Endothelial cell of umbilical vein (primary cell): ENCODE results near the gene SGO1. TPM values are rescaled to one million over a fixed set of nuclear protein-coding genes. Genes with fewer than 3 reads are reported as not detected.
A peak's percentile ranks its signal among the peaks of the same experiment; 100 is the strongest.

Experiments used
- BruUV-seq: library from RNA; stranded (reverse); fragments of 400-500 nt; replicated peaks from 2 replicates; lab custom pipeline; 2021; lab: Mats Ljungman, UMichigan
- CTCF ChIA-PET: fragments of 300-600, 350-600 bp; sonication (Branson Sonifier 250); formaldehyde crosslinking; loops from one replicate; lab custom pipeline; 2021; ENCODE audit warnings: antibody characterized with exemption, inconsistent platforms; lab: Charles Lee
- POLR2A ChIA-PET: fragments of 300-600, 350-600 bp; sonication (Branson Sonifier 250); formaldehyde crosslinking; loops from one replicate; lab custom pipeline; 2021; ENCODE audit warnings: antibody characterized with exemption, inconsistent platforms; lab: Charles Lee
- DNase-seq: peaks from one replicate; pipeline ENCODE4 v3.0.0-alpha.2; 2011; ENCODE audit warnings: low read depth, low spot score
- FAIRE-seq: peaks from 2 replicates; lab custom pipeline; 2011; peaks lifted over from hg19 to GRCh38; lab: Jason Lieb, UNC
- H2AFZ ChIP-seq: 2 replicates; pipeline ENCODE4 v1.6.0; 2012; ENCODE audit warnings: low read depth, low read length, control low read depth, inconsistent platforms
- H3K27ac ChIP-seq: 2 replicates; pipeline ENCODE4 v1.5.1; 2011; ENCODE audit warnings: low read depth, mild to moderate bottlenecking, control low read depth, low read length, moderate library complexity; ENCODE audit not compliant: insufficient read depth
- H3K27me3 ChIP-seq, 2 experiments: 2 replicates each; pipeline versions ENCODE4 v1.6.0 to v1.6.1; 2011; ENCODE audit warnings: low read length in 2 of 2, mixed read lengths in 1 of 2; ENCODE audit not compliant: control insufficient read depth in 2 of 2, insufficient read depth in 2 of 2
- H3K36me3 ChIP-seq, 2 experiments: 2 replicates in 1 of 2; 3 replicates in 1 of 2; pipeline ENCODE4 v1.5.1; 2011; ENCODE audit warnings: low read length in 2 of 2, mild to moderate bottlenecking in 1 of 2, moderate library complexity in 1 of 2; ENCODE audit not compliant: control insufficient read depth in 2 of 2, insufficient read depth in 2 of 2; ENCODE audit errors: extremely low read depth in 1 of 2
- H3K4me1 ChIP-seq: 3 replicates; pipeline ENCODE4 v1.5.1; 2011; ENCODE audit warnings: mild to moderate bottlenecking, low read length; ENCODE audit not compliant: control insufficient read depth, insufficient read depth; ENCODE audit errors: extremely low read depth
- H3K4me2 ChIP-seq: 2 replicates; pipeline ENCODE4 v1.6.1; 2011; ENCODE audit warnings: low read length, control low read depth, mixed read lengths; ENCODE audit not compliant: insufficient read depth
- H3K4me3 ChIP-seq, 3 experiments: fragments of 200-600 bp in 1 of 3; sonication (generic), shearing (Covaris generic) in 1 of 3; replicated peaks in 1 of 3; 2 replicates each; pipeline ENCODE4 v1.5.1; 2011 to 2016; ENCODE audit warnings: control low read depth in 3 of 3, low read length in 3 of 3, mild to moderate bottlenecking in 2 of 3, inconsistent platforms in 1 of 3, low read depth in 1 of 3, moderate library complexity in 1 of 3; ENCODE audit not compliant: insufficient read depth in 1 of 3
- H3K79me2 ChIP-seq: 2 replicates; pipeline ENCODE4 v1.6.0; 2012; ENCODE audit warnings: low read length, inconsistent platforms; ENCODE audit not compliant: control insufficient read depth, insufficient read depth
- H3K9ac ChIP-seq: replicated peaks from 2 replicates; pipeline ENCODE3; 2011; ENCODE audit warnings: low read length, control low read depth; ENCODE audit not compliant: insufficient read depth; ENCODE audit errors: extremely low read depth
- H3K9me1 ChIP-seq: replicated peaks from 3 replicates; pipeline ENCODE4 v1.6.0; 2011; ENCODE audit warnings: mild to moderate bottlenecking, low read length; ENCODE audit not compliant: control insufficient read depth, insufficient read depth; ENCODE audit errors: extremely low read depth
- H3K9me3 ChIP-seq: replicated peaks from 2 replicates; pipeline ENCODE4 v1.5.1; 2012; ENCODE audit warnings: low read length, inconsistent platforms; ENCODE audit not compliant: control insufficient read depth, insufficient read depth
- H4K20me1 ChIP-seq: replicated peaks from 2 replicates; pipeline ENCODE3; 2011; ENCODE audit warnings: mild to moderate bottlenecking, low read length; ENCODE audit not compliant: control insufficient read depth, insufficient read depth; ENCODE audit errors: extremely low read depth
- EZH2 ChIP-seq: IDR thresholded peaks from 2 replicates; pipeline ENCODE4 v1.6.1; 2012; ENCODE audit warnings: borderline replicate concordance, low read depth, mild to moderate bottlenecking, moderate library complexity, low read length, inconsistent platforms; ENCODE audit not compliant: severe bottlenecking
- FOS ChIP-seq: IDR thresholded peaks from 2 replicates; pipeline ENCODE4 v1.6.1; 2011; ENCODE audit warnings: mild to moderate bottlenecking, low read length, moderate library complexity, borderline replicate concordance; ENCODE audit not compliant: insufficient read depth
- MYC ChIP-seq: IDR thresholded peaks from one replicate; pipeline ENCODE4 v1.6.1; 2011; ENCODE audit warnings: mild to moderate bottlenecking, low read depth, low read length
- POLR2A ChIP-seq: IDR thresholded peaks from 2 replicates; pipeline ENCODE4 v1.6.1; 2012; ENCODE audit warnings: low read depth, mild to moderate bottlenecking, control low read depth, low read length
- POLR2AphosphoS5 ChIP-seq: IDR thresholded peaks from 2 replicates; pipeline ENCODE4 v1.6.1; 2012; ENCODE audit warnings: low read depth, mild to moderate bottlenecking, control low read depth, low read length, moderate library complexity; ENCODE audit not compliant: insufficient read depth
- dilution Hi-C: fragments of 300-500 bp; cut with MboI; formaldehyde crosslinking; loops from one replicate; pipeline ENCODE4 v1.15.0; 2019; ENCODE audit warnings: low sequenced_read_pairs; ENCODE audit not compliant: extremely low pct_ligation_motif_present
- intact Hi-C: fragments of 100-400 bp; cut with micrococcal nuclease; formaldehyde crosslinking; loops from one replicate; pipeline ENCODE4 v1.10.0; 2022
- polyA plus RNA-seq, 4 experiments: library from polyadenylated mRNA; depleted of rRNA in 3 of 4; stranded (reverse) in 3 of 4; unstranded in 1 of 4; fragments of >200 nt; gene quantifications; 2 replicates each; pipeline versions ENCODE4 v1.2.1 to v1.2.3, GENCODE V29; 2011 to 2012; ENCODE audit warnings: missing spikeins in 1 of 4
- total RNA-seq: library from RNA; stranded (reverse); gene quantifications from 2 replicates; pipeline ENCODE4 v1.2.3, GENCODE V29; 2021
- TF ChIP-seq, protein P1 (sequence below): IDR thresholded peaks from 2 replicates; pipeline ENCODE4 v1.6.1; 2011; ENCODE audit not compliant: insufficient read depth, insufficient read length
- TF ChIP-seq, protein P2 (sequence below), 2 donors: IDR thresholded peaks; 1 replicate in 1 of 2; 2 replicates in 1 of 2; pipeline ENCODE4 v1.5.1; 2011; ENCODE audit warnings: low read length in 2 of 2, mild to moderate bottlenecking in 2 of 2, moderate library complexity in 2 of 2, control low read depth in 1 of 2, inconsistent platforms in 1 of 2, low read depth in 1 of 2; ENCODE audit not compliant: insufficient read depth in 1 of 2; ENCODE audit errors: extremely low read depth in 1 of 2

Gene SGO1
- total and polyA plus RNA-seq, 2 donors (not counting 3 experiments of a cell fraction or from before 2014, with no cell fraction given) = 2.0 to 21.7 TPM

DNA sequence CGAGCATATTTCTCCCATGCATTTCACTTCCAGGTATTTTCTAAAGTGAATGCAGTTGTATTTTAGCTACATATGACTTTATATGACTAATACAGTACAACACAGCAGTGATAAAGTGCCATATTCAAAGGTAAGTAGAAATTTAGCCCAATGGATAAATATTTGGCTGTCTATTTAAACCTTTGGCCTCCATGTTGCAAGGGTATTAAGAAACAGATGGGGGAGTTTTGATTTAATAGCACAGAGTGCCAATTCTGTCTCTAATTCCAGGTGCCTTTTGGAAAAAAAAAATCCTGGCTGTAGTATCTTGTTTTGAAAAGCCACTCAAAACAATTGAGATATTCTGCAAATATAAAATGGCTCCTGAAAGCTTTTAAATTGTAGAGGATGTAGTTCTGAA is 44.9 kb upstream of the SGO1 start:
- H3K4me1 ChIP-seq = no peaks in the 10 kb centered on the region
- dilution Hi-C loops (no loop called here), intact Hi-C loops (no loop called here)
- TF ChIP-seq POLR2AphosphoS5 = no peak
- no peaks in the 10 kb centered on the region for H3K36me3 ChIP-seq
- ChIA-PET POLR2A (no interaction called here), CTCF (interaction anchor here (1.1 kb wide), 1 partner anchor 15 kb away, joined by 3 read pairs; no protein-coding TSS in a partner anchor)
- H3K4me2 ChIP-seq = no peak overlapping the region
- no TSS peak for BruUV-seq
- DNase-seq = no peak
- no peak overlapping the region for H3K9ac ChIP-seq
- no peaks in the 10 kb centered on the region for H3K79me2 ChIP-seq
- no peak for FAIRE-seq
- H3K27ac ChIP-seq = no peak overlapping the region
- H3K27me3 ChIP-seq = no peaks in the 10 kb centered on the region
- H2AFZ ChIP-seq = no peak overlapping the region
- H3K9me3 ChIP-seq = no peaks in the 10 kb centered on the region
- no peaks in the 10 kb centered on the region for H4K20me1 ChIP-seq
- H3K4me3 ChIP-seq = no peak overlapping the region
- no peaks in the 10 kb centered on the region for H3K9me1 ChIP-seq

DNA sequence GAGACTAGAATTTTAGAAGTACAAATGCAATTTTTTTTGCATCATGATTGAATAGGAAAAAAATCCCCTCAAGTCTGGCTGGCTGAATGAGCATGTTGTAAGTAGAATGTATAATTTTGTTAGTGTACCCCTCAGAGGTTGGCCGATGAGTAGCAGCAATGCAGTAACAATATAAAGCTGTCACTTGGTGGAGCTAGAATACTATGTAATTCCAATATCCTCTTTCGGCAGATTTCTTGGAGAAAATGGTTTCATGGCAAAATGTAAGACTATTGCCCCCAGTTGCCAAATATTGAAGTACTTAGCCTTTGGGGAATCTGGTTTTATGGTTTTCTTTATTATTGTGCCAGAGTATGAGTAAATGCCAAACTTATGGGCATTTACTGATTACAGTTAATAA is 39.8 kb upstream of the SGO1 start:
- no peaks in the 10 kb centered on the region for H4K20me1 ChIP-seq
- TF ChIP-seq MYC (no peak), POLR2AphosphoS5 (no peak), FOS (no peak), EZH2 (no peak), POLR2A (no peak)
- TF ChIP-seq, protein P1, sequence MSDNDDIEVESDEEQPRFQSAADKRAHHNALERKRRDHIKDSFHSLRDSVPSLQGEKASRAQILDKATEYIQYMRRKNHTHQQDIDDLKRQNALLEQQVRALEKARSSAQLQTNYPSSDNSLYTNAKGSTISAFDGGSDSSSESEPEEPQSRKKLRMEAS = no peak
- TF ChIP-seq, protein P2, sequence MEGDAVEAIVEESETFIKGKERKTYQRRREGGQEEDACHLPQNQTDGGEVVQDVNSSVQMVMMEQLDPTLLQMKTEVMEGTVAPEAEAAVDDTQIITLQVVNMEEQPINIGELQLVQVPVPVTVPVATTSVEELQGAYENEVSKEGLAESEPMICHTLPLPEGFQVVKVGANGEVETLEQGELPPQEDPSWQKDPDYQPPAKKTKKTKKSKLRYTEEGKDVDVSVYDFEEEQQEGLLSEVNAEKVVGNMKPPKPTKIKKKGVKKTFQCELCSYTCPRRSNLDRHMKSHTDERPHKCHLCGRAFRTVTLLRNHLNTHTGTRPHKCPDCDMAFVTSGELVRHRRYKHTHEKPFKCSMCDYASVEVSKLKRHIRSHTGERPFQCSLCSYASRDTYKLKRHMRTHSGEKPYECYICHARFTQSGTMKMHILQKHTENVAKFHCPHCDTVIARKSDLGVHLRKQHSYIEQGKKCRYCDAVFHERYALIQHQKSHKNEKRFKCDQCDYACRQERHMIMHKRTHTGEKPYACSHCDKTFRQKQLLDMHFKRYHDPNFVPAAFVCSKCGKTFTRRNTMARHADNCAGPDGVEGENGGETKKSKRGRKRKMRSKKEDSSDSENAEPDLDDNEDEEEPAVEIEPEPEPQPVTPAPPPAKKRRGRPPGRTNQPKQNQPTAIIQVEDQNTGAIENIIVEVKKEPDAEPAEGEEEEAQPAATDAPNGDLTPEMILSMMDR (IDR thresholded peaks at IDR 0.05; ENCODE audit: extremely low read depth in 1 of 2, insufficient read depth in 1 of 2, low read depth in 1 of 2, low read length in 2 of 2) = peak; percentile 35 to 48
- no peaks in the 10 kb centered on the region for H3K4me1 ChIP-seq
- ChIA-PET POLR2A (no interaction called here), CTCF (interaction anchor here (0.7 to 2.8 kb wide), 23 partner anchors 14 to 1891 kb away, joined by 3 to 30 read pairs (median 5); no protein-coding TSS in a partner anchor)
- no TSS peak for BruUV-seq
- H3K27ac ChIP-seq = no peak overlapping the region
- no peak overlapping the region for H3K9ac ChIP-seq
- no peak overlapping the region for H3K4me3 ChIP-seq
- FAIRE-seq (peak; percentile 81), DNase-seq (peak; percentile 81)
- H3K4me2 ChIP-seq = no peak overlapping the region
- no peaks in the 10 kb centered on the region for H3K9me3 ChIP-seq
- no peaks in the 10 kb centered on the region for H3K36me3 ChIP-seq
- dilution Hi-C loops (no loop called here), intact Hi-C loops (loop anchor here (1.0 to 10.0 kb wide), 11 partner anchors 31 to 1891 kb away; no protein-coding TSS in a partner anchor)
- peak overlapping the region; percentile 33 for H2AFZ ChIP-seq
- H3K9me1 ChIP-seq = no peaks in the 10 kb centered on the region
- no peaks in the 10 kb centered on the region for H3K27me3 ChIP-seq
- no peaks in the 10 kb centered on the region for H3K79me2 ChIP-seq
